GM23338 (cell line): ENCODE data around the gene CELF4. TPM values are rescaled to one million over a fixed set of nuclear protein-coding genes. Genes with fewer than 3 reads are reported as not detected.

ENCODE experiments used
- ATAC-seq: fragments of 200-7000 bp; cut with Tn5 transposase; 3 replicates; pipeline ENCODE4 v1.9.1; 2020
- DNase-seq: peaks from one replicate; pipeline ENCODE4 v3.0.0-alpha.2; 2015; ENCODE audit warnings: low spot score
- H2AFZ ChIP-seq: fragments of 200-600 bp; sonication (generic); 2 replicates; pipeline ENCODE4 v1.8.0; 2016; ENCODE audit warnings: antibody characterized with exemption, mild to moderate bottlenecking, moderate library complexity
- H3F3A ChIP-seq: fragments of 200-600 bp; sonication (generic); replicated peaks from 2 replicates; pipeline ENCODE4 v1.8.0; 2017; ENCODE audit warnings: antibody characterized with exemption, mixed run types, low read depth
- H3K27ac ChIP-seq: fragments of 200-600 bp; sonication (generic); 2 replicates; pipeline ENCODE4 v1.6.1; 2016; ENCODE audit warnings: low read depth
- H3K27me3 ChIP-seq: fragments of 200-600 bp; sonication (generic); 2 replicates; pipeline ENCODE4 v1.8.0; 2016; ENCODE audit warnings: mild to moderate bottlenecking, mixed run types, moderate library complexity; ENCODE audit not compliant: insufficient read depth
- H3K36me3 ChIP-seq: fragments of 200-600 bp; sonication (generic); 2 replicates; pipeline ENCODE4 v1.8.0; 2016; ENCODE audit warnings: mild to moderate bottlenecking; ENCODE audit not compliant: insufficient read depth
- H3K4me1 ChIP-seq: fragments of 200-600 bp; sonication (generic); 2 replicates; pipeline ENCODE4 v1.8.0; 2016; ENCODE audit warnings: mild to moderate bottlenecking, moderate library complexity; ENCODE audit not compliant: insufficient read depth
- H3K4me2 ChIP-seq: fragments of 200-600 bp; sonication (generic); 2 replicates; pipeline ENCODE4 v1.7.1; 2017; ENCODE audit warnings: mixed run types
- H3K4me3 ChIP-seq: fragments of 200-600 bp; sonication (generic); 2 replicates; pipeline ENCODE4 v1.6.1; 2016; ENCODE audit warnings: mixed run types
- H3K79me2 ChIP-seq: fragments of 200-600 bp; sonication (generic); replicated peaks from 2 replicates; pipeline ENCODE4 v1.8.0; 2017; ENCODE audit warnings: mild to moderate bottlenecking; ENCODE audit not compliant: insufficient read depth
- H3K9me2 ChIP-seq: fragments of 200-600 bp; sonication (generic); 2 replicates; pipeline ENCODE4 v1.8.0; 2017; ENCODE audit not compliant: insufficient read depth
- H4K20me1 ChIP-seq: fragments of 200-600 bp; sonication (generic); replicated peaks from 2 replicates; pipeline ENCODE4 v1.8.0; 2017; ENCODE audit warnings: mild to moderate bottlenecking; ENCODE audit not compliant: insufficient read depth
- H3K27ac Mint-ChIP-seq: 2 replicates; pipeline ENCODE4 v1.8.0; 2020; ENCODE audit warnings: inconsistent platforms, mild to moderate bottlenecking, moderate library complexity, mixed read lengths
- H3K27me3 Mint-ChIP-seq: 3 replicates; pipeline ENCODE4 v1.8.0; 2022; ENCODE audit warnings: low read depth, mild to moderate bottlenecking, moderate library complexity, mixed read lengths, inconsistent platforms; ENCODE audit not compliant: insufficient read depth, poor library complexity
- H3K36me3 Mint-ChIP-seq: 3 replicates; pipeline ENCODE4 v1.8.0; 2021; ENCODE audit warnings: low read depth, mild to moderate bottlenecking, inconsistent platforms, moderate library complexity, mixed read lengths
- H3K4me1 Mint-ChIP-seq: 3 replicates; pipeline ENCODE4 v1.8.0; 2020; ENCODE audit warnings: mild to moderate bottlenecking, inconsistent platforms, mixed read lengths
- H3K4me3 Mint-ChIP-seq: 3 replicates; pipeline ENCODE4 v1.8.0; 2021; ENCODE audit warnings: moderate library complexity, mild to moderate bottlenecking, inconsistent platforms, mixed read lengths
- H3K9me3 Mint-ChIP-seq: 3 replicates; pipeline ENCODE4 v1.8.0; 2020; ENCODE audit warnings: moderate library complexity, mild to moderate bottlenecking, inconsistent platforms, mixed read lengths
- CREB1 ChIP-seq: fragments of 250-450 bp; sonication (Bioruptor Pico); IDR thresholded peaks from 2 replicates; pipeline ENCODE4 v1.5.0; 2020; ENCODE audit warnings: low read depth, mild to moderate bottlenecking, moderate library complexity
- ETS1 ChIP-seq: IDR thresholded peaks from 2 replicates; pipeline ENCODE4 v1.6.1; 2016; ENCODE audit warnings: antibody characterized with exemption
- EZH2 ChIP-seq: fragments of 200-600 bp; sonication (generic); IDR thresholded peaks from one replicate; pipeline ENCODE4 v1.8.0; 2017; ENCODE audit warnings: antibody characterized with exemption, mild to moderate bottlenecking, low read depth; ENCODE audit not compliant: unreplicated experiment
- EZH2phosphoT487 ChIP-seq: fragments of 200-600 bp; sonication (generic); IDR thresholded peaks from one replicate; pipeline ENCODE4 v1.8.1; 2018; ENCODE audit warnings: antibody characterized with exemption; ENCODE audit not compliant: unreplicated experiment
- JUNB ChIP-seq: IDR thresholded peaks from one replicate; pipeline ENCODE4 v1.6.1; 2016; ENCODE audit warnings: antibody characterized with exemption; ENCODE audit not compliant: unreplicated experiment
- NANOG ChIP-seq: IDR thresholded peaks from 2 replicates; pipeline ENCODE4 v1.6.1; 2016; ENCODE audit warnings: antibody characterized with exemption, borderline replicate concordance
- POLR2AphosphoS5 ChIP-seq: IDR thresholded peaks from 2 replicates; pipeline ENCODE4 v1.6.1; 2016; ENCODE audit warnings: antibody characterized with exemption, low read depth
- REST ChIP-seq: IDR thresholded peaks from one replicate; pipeline ENCODE4 v1.6.1; 2018; ENCODE audit warnings: antibody characterized with exemption; ENCODE audit not compliant: unreplicated experiment
- STAT1 ChIP-seq: IDR thresholded peaks from one replicate; pipeline ENCODE4 v1.6.1; 2016; ENCODE audit warnings: antibody characterized with exemption; ENCODE audit not compliant: unreplicated experiment
- ZNF114 ChIP-seq: fragments of 250-450 bp; sonication (Bioruptor Pico); IDR thresholded peaks from 2 replicates; pipeline ENCODE4 v1.5.0; 2020; ENCODE audit warnings: mild to moderate bottlenecking, moderate library complexity
- ZNF331 ChIP-seq: fragments of 250-450 bp; sonication (Bioruptor Pico); IDR thresholded peaks from 2 replicates; pipeline ENCODE4 v1.5.0; 2020; ENCODE audit warnings: low read depth, mild to moderate bottlenecking, moderate library complexity
- ZNF462 ChIP-seq: fragments of 250-450 bp; sonication (Bioruptor Pico); IDR thresholded peaks from 2 replicates; pipeline ENCODE4 v1.5.0; 2020; ENCODE audit warnings: mild to moderate bottlenecking, moderate library complexity
- polyA plus RNA-seq: library from polyadenylated mRNA; unstranded; fragments of >200 nt; fragmentation: Nextera tagmentation; extraction: Ambion mirVana; gene quantifications from 2 replicates; pipeline ENCODE4 v1.2.1, GENCODE V29; 2016
- total RNA-seq: library from RNA; depleted of rRNA; stranded (reverse); fragments of >200 nt; shearing (Covaris generic); gene quantifications from 2 replicates; pipeline ENCODE4 v1.2.3, GENCODE V29; 2014

CELF4 gene
- total and polyA plus RNA-seq, 2 experiments from 2014 or later, result 2.6 to 6.7 TPM

- DNase-seq, result no peak
- H3K9me3 Mint-ChIP-seq, result no peaks in the 10 kb centered on the region; the same call in 2 of the 3 replicates
- Histone ChIP-seq H3K27me3 (no peaks in the 10 kb centered on the region), H3K79me2 (no peaks in the 10 kb centered on the region), H3K36me3 (no peaks in the 10 kb centered on the region), H3K4me3 (no peak overlapping the region), H3K4me2 (no peak overlapping the region), H3K27ac (no peak overlapping the region), H4K20me1 (no peaks in the 10 kb centered on the region), H3F3A (no peaks in the 10 kb centered on the region), H3K9me2 (no peaks in the 10 kb centered on the region), H2AFZ (no peak overlapping the region), H3K4me1 (no peaks in the 10 kb centered on the region)
- H3K36me3 Mint-ChIP-seq, result no peaks in the 10 kb centered on the region
- peaks cover 9% of the 10 kb centered on the region for H3K4me1 Mint-ChIP-seq
- H3K27me3 Mint-ChIP-seq, result peaks cover 22% of the 10 kb centered on the region
- H3K4me3 Mint-ChIP-seq, result no peak overlapping the region
- H3K27ac Mint-ChIP-seq, result no peak overlapping the region
- no peak for ATAC-seq
- TF ChIP-seq POLR2AphosphoS5 (no peak), NANOG (no peak), EZH2phosphoT487 (no peak)
Observed at GRCh38 chr18:37501136-37501535, 64.5 kb downstream of the CELF4 start.

- ATAC-seq (no peak), DNase-seq (no peak)
- H3K27me3 ChIP-seq, result no peaks in the 10 kb centered on the region
- H3K27me3 Mint-ChIP-seq, result peaks cover 24% of the 10 kb centered on the region
- no peak overlapping the region for H3K4me2 ChIP-seq
- no peaks in the 10 kb centered on the region for H3K4me1 ChIP-seq
- no peaks in the 10 kb centered on the region; the same call in 2 of the 3 replicates for H3K9me3 Mint-ChIP-seq
- no peak overlapping the region for H2AFZ ChIP-seq
- no peaks in the 10 kb centered on the region for H3F3A ChIP-seq
- no peak overlapping the region for H3K27ac ChIP-seq
- H3K27ac Mint-ChIP-seq, result no peak overlapping the region
- H3K79me2 ChIP-seq, result no peaks in the 10 kb centered on the region
- H3K9me2 ChIP-seq, result no peaks in the 10 kb centered on the region
- no peaks in the 10 kb centered on the region for H3K36me3 Mint-ChIP-seq
- H3K4me3 Mint-ChIP-seq, result no peak overlapping the region
- H3K4me1 Mint-ChIP-seq, result peaks cover 9% of the 10 kb centered on the region
- no peaks in the 10 kb centered on the region for H4K20me1 ChIP-seq
- H3K4me3 ChIP-seq, result no peak overlapping the region
- no peaks in the 10 kb centered on the region for H3K36me3 ChIP-seq
- TF ChIP-seq STAT1 (no peak), ETS1 (no peak), REST (no peak), EZH2 (no peak), ZNF114 (CRISPR knock-in tag) (no peak), ZNF331 (CRISPR knock-in tag) (no peak), CREB1 (no peak), JUNB (no peak), NANOG (no peak), ZNF462 (CRISPR knock-in tag) (no peak), EZH2phosphoT487 (no peak), POLR2AphosphoS5 (no peak)
Observed at GRCh38 chr18:37499913-37500312, 65.7 kb downstream of the CELF4 start.
